ENCODE measurements around the gene PIGQ.

DNA sequence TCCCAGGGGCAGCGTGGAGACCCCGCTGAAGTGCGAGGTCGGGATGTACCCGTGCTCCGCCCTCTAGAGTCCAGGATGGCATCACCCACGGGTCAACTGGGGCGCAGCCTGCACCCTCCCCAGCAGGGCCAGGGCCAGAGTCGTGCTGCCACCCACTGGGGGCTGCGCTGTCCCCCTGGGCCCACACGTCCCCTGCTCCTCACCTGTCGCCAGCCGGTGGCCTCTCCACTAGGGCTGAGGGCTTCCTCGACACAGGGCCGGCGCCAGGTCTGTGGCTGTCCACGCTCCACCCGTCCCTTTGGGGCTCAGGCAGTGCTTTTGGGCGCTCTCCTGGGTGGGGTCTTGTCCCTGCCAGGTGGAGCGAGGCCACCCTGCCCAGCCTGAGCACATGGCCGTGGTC lies 21.2 kb upstream of the PIGQ start:
- no peak for TF ChIP-seq POLR2A (IDR thresholded peaks at IDR 0.05)
- TF ChIP-seq, protein P1, sequence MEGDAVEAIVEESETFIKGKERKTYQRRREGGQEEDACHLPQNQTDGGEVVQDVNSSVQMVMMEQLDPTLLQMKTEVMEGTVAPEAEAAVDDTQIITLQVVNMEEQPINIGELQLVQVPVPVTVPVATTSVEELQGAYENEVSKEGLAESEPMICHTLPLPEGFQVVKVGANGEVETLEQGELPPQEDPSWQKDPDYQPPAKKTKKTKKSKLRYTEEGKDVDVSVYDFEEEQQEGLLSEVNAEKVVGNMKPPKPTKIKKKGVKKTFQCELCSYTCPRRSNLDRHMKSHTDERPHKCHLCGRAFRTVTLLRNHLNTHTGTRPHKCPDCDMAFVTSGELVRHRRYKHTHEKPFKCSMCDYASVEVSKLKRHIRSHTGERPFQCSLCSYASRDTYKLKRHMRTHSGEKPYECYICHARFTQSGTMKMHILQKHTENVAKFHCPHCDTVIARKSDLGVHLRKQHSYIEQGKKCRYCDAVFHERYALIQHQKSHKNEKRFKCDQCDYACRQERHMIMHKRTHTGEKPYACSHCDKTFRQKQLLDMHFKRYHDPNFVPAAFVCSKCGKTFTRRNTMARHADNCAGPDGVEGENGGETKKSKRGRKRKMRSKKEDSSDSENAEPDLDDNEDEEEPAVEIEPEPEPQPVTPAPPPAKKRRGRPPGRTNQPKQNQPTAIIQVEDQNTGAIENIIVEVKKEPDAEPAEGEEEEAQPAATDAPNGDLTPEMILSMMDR (IDR thresholded peaks at IDR 0.05), result no peak
